ENCODE measurements around the gene LRRC59. TPM values are rescaled to one million over a fixed set of nuclear protein-coding genes. Genes with fewer than 3 reads are reported as not detected.

LRRC59 gene
- total RNA-seq, 3 donors from 2014 or later (not counting 1 experiment from before 2014, with no cell fraction given): 55.6 to 62.7 (median 56.0) TPM

DNA sequence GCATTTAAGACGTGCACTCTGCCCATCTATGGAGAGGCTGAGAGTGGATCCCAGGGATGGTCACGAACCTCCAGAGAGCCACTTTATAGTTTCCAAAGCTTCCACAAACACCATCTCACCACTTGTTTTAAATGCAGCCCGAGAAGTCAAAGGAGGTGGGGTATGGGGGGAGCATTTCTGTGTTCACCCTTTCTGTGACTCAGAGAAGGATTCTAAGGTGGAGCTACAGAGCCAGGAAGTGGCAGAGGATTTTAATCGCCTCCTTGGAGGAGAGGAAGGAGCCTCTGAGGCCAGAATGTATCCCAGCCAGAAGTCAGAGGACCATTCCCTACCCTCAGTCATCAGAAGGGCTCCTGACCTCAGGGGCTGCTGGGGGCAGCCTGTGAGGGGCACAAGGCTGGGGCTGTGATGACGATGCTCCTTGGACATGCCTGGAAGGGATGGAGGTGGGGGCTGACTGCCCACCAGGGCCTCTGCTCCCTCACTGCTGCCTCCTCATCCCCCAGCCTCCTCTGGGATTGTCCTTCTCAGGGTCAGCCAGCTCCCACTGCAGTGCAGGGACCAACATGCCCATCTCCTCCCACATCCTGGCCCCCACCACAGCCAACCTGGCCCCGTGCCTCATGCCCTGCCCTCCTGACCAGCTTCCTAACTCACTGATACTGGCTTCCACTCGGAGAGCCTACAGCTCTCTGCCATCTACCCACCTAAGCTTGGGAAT is 48.6 kb downstream of the LRRC59 start:
- H3K27me3 Mint-ChIP-seq (ENCODE audit: low read depth in 2 of 2): no peaks in the 10 kb centered on the region
- 80% methylated on average over 6 of the region's 7 CpGs for WGBS (ENCODE audit: insufficient coverage)
- H3K4me1 ChIP-seq (ENCODE audit: control insufficient read depth, insufficient read depth, low read length): peaks cover 24% of the 10 kb centered on the region
- DNase-seq (no peak), ATAC-seq (no peak)
- H3K4me3 Mint-ChIP-seq: peak overlapping the region; percentile 47
- TF ChIP-seq, protein P1, sequence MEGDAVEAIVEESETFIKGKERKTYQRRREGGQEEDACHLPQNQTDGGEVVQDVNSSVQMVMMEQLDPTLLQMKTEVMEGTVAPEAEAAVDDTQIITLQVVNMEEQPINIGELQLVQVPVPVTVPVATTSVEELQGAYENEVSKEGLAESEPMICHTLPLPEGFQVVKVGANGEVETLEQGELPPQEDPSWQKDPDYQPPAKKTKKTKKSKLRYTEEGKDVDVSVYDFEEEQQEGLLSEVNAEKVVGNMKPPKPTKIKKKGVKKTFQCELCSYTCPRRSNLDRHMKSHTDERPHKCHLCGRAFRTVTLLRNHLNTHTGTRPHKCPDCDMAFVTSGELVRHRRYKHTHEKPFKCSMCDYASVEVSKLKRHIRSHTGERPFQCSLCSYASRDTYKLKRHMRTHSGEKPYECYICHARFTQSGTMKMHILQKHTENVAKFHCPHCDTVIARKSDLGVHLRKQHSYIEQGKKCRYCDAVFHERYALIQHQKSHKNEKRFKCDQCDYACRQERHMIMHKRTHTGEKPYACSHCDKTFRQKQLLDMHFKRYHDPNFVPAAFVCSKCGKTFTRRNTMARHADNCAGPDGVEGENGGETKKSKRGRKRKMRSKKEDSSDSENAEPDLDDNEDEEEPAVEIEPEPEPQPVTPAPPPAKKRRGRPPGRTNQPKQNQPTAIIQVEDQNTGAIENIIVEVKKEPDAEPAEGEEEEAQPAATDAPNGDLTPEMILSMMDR (IDR thresholded peaks at IDR 0.05): no peak
- H3K9me3 Mint-ChIP-seq: no peaks in the 10 kb centered on the region
- no peaks in the 10 kb centered on the region for H3K27me3 ChIP-seq (ENCODE audit: control insufficient read depth, insufficient read depth, low read length)
- H3K9me3 ChIP-seq (ENCODE audit: control insufficient read depth, insufficient read depth, low read length): no peaks in the 10 kb centered on the region
- peaks cover 20 to 56% of the 10 kb centered on the region in 2 donors for H3K4me1 Mint-ChIP-seq
- no peak overlapping the region for H3K27ac ChIP-seq (ENCODE audit: low read length)
- H3K27ac Mint-ChIP-seq: peak overlapping the region; percentile 8 to 74
- H3K36me3 Mint-ChIP-seq: no peaks in the 10 kb centered on the region
- intact Hi-C loops (cut with micrococcal nuclease): no loop called here
- H3K4me3 ChIP-seq (ENCODE audit: low read length): no peak overlapping the region
- H3K36me3 ChIP-seq (ENCODE audit: control insufficient read depth, insufficient read depth, low read length): peaks cover 2% of the 10 kb centered on the region

DNA sequence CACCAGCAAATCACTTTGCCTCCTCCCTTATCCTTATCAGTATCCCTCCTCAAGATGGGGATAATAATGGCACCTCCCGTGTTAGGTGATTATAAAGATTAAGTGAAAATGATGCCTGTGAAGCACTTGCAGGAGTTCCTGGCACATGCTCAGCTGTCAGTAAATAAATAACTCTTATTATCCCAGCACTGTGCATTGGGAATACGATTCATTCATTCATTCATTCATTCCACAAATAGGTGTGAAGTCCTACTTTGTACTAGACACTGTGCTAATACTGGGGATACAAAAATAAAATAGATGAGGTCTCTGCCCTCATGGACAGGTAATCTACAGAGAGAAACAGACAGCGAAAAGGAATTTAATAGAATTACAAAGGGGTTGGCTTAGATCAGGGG is 49.4 kb downstream of the LRRC59 start:
- no peak for ATAC-seq
- H3K4me1 ChIP-seq (ENCODE audit: control insufficient read depth, insufficient read depth, low read length): peaks cover 24% of the 10 kb centered on the region
- Mint-ChIP-seq H3K36me3 (no peaks in the 10 kb centered on the region), H3K9me3 (no peaks in the 10 kb centered on the region), H3K27ac (peak overlapping the region; percentile 8 to 74), H3K27me3 (ENCODE audit: low read depth in 2 of 2) (no peaks in the 10 kb centered on the region), H3K4me1 (peaks cover 20 to 51% of the 10 kb centered on the region in 2 donors), H3K4me3 (peak overlapping the region; percentile 59)
- intact Hi-C loops (cut with micrococcal nuclease): no loop called here
- H3K36me3 ChIP-seq (ENCODE audit: control insufficient read depth, insufficient read depth, low read length): no peaks in the 10 kb centered on the region
- no peaks in the 10 kb centered on the region for H3K9me3 ChIP-seq (ENCODE audit: control insufficient read depth, insufficient read depth, low read length)
- H3K27ac ChIP-seq (ENCODE audit: low read length): no peak overlapping the region
- H3K4me3 ChIP-seq (ENCODE audit: low read length): no peak overlapping the region
- no peak for DNase-seq
- H3K27me3 ChIP-seq (ENCODE audit: control insufficient read depth, insufficient read depth, low read length): no peaks in the 10 kb centered on the region
- TF ChIP-seq, protein P1 (IDR thresholded peaks at IDR 0.05): no peak
- WGBS (ENCODE audit: insufficient coverage): 96% methylated on average over 2 of the region's 3 CpGs

DNA sequence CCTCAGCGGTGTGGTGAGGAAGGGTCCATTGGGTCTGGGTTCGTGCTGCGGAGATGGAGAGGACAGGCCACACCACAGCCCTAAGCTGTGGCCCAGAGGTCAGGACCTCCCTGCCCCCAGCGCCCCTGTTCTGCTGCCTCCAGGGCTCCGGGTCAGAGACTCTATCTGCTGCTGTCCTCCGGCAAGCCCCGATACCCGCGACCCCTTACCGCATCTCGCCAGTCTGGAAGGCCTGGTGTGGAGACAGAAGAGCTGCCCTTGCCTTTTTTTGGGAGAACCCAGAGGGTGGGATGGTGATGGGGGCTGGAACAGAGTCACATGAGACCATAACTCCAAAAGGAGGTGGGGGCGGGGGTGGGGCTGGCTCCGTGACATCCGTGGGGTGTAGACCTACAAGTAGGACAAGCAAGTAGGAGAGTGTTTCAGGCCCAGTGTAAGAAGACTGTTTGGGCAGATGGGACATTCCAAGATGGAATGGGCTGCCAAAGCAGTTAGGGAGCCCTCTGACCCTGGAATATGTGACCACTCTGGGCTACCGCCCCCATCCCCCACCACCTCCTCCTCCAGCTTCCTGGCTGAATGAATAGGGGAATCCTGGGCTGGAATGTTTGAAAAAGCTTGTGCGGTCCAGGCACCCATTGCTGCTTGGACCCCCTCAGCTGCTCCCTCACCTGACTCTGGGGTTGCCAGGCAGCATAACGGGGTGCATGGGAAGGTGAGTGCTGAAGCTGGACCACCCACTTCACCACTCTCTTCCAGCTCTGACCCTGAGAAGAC is 50.0 kb downstream of the LRRC59 start:
- H3K4me1 Mint-ChIP-seq: peaks cover 20 to 47% of the 10 kb centered on the region in 2 donors
- TF ChIP-seq, protein P1 (IDR thresholded peaks at IDR 0.05): no peak
- no peaks in the 10 kb centered on the region for H3K9me3 Mint-ChIP-seq
- Histone ChIP-seq H3K27me3 (ENCODE audit: control insufficient read depth, insufficient read depth, low read length) (no peaks in the 10 kb centered on the region), H3K27ac (ENCODE audit: low read length) (no peak overlapping the region), H3K4me1 (ENCODE audit: control insufficient read depth, insufficient read depth, low read length) (peaks cover 24% of the 10 kb centered on the region), H3K9me3 (ENCODE audit: control insufficient read depth, insufficient read depth, low read length) (no peaks in the 10 kb centered on the region), H3K4me3 (ENCODE audit: low read length) (peak overlapping the region; percentile 65), H3K36me3 (ENCODE audit: control insufficient read depth, insufficient read depth, low read length) (no peaks in the 10 kb centered on the region)
- peak in 1 of 2 donors; percentile 26 for DNase-seq
- no peaks in the 10 kb centered on the region for H3K36me3 Mint-ChIP-seq
- no peak for ATAC-seq
- WGBS (ENCODE audit: insufficient coverage): 69% methylated on average over 16 of the region's 17 CpGs
- H3K27me3 Mint-ChIP-seq (ENCODE audit: low read depth in 2 of 2): no peaks in the 10 kb centered on the region
- H3K4me3 Mint-ChIP-seq: peak overlapping the region; percentile 96
- intact Hi-C loops (cut with micrococcal nuclease): no loop called here
- H3K27ac Mint-ChIP-seq: peak overlapping the region; percentile 8 to 88
